Neuronal stem cell (in vitro differentiated cells): ENCODE results near the gene RANGRF.

Source experiments
- DNase-seq: peaks from one replicate; pipeline ENCODE4 v3.0.0-alpha.2; 2013; ENCODE audit warnings: low spot score
- H2AFZ ChIP-seq: one replicate; pipeline ENCODE4 v1.6.1; 2013; ENCODE audit warnings: mild to moderate bottlenecking, low read length, inconsistent platforms
- H2AK5ac ChIP-seq: 2 replicates; pipeline ENCODE4 v1.6.1; 2013; ENCODE audit warnings: low read depth, mild to moderate bottlenecking, inconsistent platforms, low read length, moderate library complexity, mixed read lengths
- H2BK120ac ChIP-seq: 2 replicates; pipeline ENCODE4 v1.6.1; 2013; ENCODE audit warnings: low read depth, mild to moderate bottlenecking, inconsistent platforms, low read length, moderate library complexity, mixed read lengths
- H2BK12ac ChIP-seq: one replicate; pipeline ENCODE4 v1.6.1; 2013; ENCODE audit warnings: low read length, inconsistent platforms
- H2BK15ac ChIP-seq: 2 replicates; pipeline ENCODE4 v1.6.1; 2013; ENCODE audit warnings: mild to moderate bottlenecking, low read length, inconsistent platforms, mixed read lengths
- H2BK5ac ChIP-seq: one replicate; pipeline ENCODE4 v1.6.1; 2013; ENCODE audit warnings: inconsistent platforms, mild to moderate bottlenecking, low read length, moderate library complexity
- H3K14ac ChIP-seq: one replicate; pipeline ENCODE4 v1.6.1; 2013; ENCODE audit warnings: low read length, inconsistent platforms
- H3K18ac ChIP-seq: 2 replicates; pipeline ENCODE4 v1.6.1; 2013; ENCODE audit warnings: low read length, inconsistent platforms
- H3K23ac ChIP-seq: 2 replicates; pipeline ENCODE4 v1.6.1; 2013; ENCODE audit warnings: low read depth, mild to moderate bottlenecking, mixed read lengths, low read length, inconsistent platforms; ENCODE audit not compliant: poor library complexity
- H3K27ac ChIP-seq: replicated peaks from 3 replicates; pipeline ENCODE4 v1.5.1; 2013; ENCODE audit warnings: low read length, inconsistent platforms
- H3K27me3 ChIP-seq, 3 experiments: 2 replicates each; pipeline ENCODE4 v1.6.1; 2013; ENCODE audit warnings: low read length in 3 of 3, mild to moderate bottlenecking in 2 of 3, inconsistent platforms in 1 of 3, low read depth in 1 of 3, mixed read lengths in 1 of 3, moderate library complexity in 1 of 3; ENCODE audit not compliant: control insufficient read depth in 3 of 3, insufficient read depth in 3 of 3
- H3K36me3 ChIP-seq, 2 donors: replicated peaks in 1 of 2; 2 replicates each; pipeline ENCODE4 v1.6.1; 2013; ENCODE audit warnings: low read length in 2 of 2; ENCODE audit not compliant: control insufficient read depth in 2 of 2, insufficient read depth in 2 of 2
- H3K4ac ChIP-seq: 2 replicates; pipeline ENCODE4 v1.6.1; 2013; ENCODE audit warnings: inconsistent platforms, mild to moderate bottlenecking, low read length, moderate library complexity
- H3K4me1 ChIP-seq, 2 donors: 1 replicate in 1 of 2; 2 replicates in 1 of 2; pipeline ENCODE4 v1.6.1; 2013; ENCODE audit warnings: low read length in 2 of 2, low read depth in 1 of 2; ENCODE audit not compliant: control insufficient read depth in 2 of 2, insufficient read depth in 1 of 2
- H3K4me2 ChIP-seq: one replicate; pipeline ENCODE4 v1.6.1; 2013; ENCODE audit warnings: mild to moderate bottlenecking, low read length, inconsistent platforms; ENCODE audit not compliant: insufficient read depth, poor library complexity, severe bottlenecking
- H3K4me3 ChIP-seq, 2 donors: 2 replicates each; pipeline ENCODE4 v1.5.1; 2013; ENCODE audit warnings: low read length in 2 of 2, mild to moderate bottlenecking in 2 of 2, inconsistent platforms in 1 of 2, moderate library complexity in 1 of 2
- H3K79me1 ChIP-seq: one replicate; pipeline ENCODE4 v1.6.1; 2013; ENCODE audit warnings: low read depth, mild to moderate bottlenecking, inconsistent platforms, low read length, moderate library complexity
- H3K9ac ChIP-seq: one replicate; pipeline ENCODE4 v1.6.1; 2013; ENCODE audit warnings: mild to moderate bottlenecking, low read depth, low read length, inconsistent platforms; ENCODE audit not compliant: poor library complexity
- H3K9me3 ChIP-seq, 2 donors: replicated peaks in 1 of 2; 2 replicates each; pipeline versions ENCODE3 to v1.6.1; 2013; ENCODE audit warnings: low read length in 2 of 2, mild to moderate bottlenecking in 2 of 2, inconsistent platforms in 1 of 2, low read depth in 1 of 2, mixed read lengths in 1 of 2, moderate library complexity in 1 of 2; ENCODE audit not compliant: control insufficient read depth in 2 of 2, insufficient read depth in 1 of 2
- H4K8ac ChIP-seq: one replicate; pipeline ENCODE4 v1.6.1; 2013; ENCODE audit warnings: low read depth, mild to moderate bottlenecking, inconsistent platforms, low read length, moderate library complexity
- H4K91ac ChIP-seq: one replicate; pipeline ENCODE4 v1.6.1; 2013; ENCODE audit warnings: low read length, low read depth, mild to moderate bottlenecking, inconsistent platforms; ENCODE audit not compliant: poor library complexity
- WGBS, 2 donors: extraction: QIAGEN DNeasy Blood & Tissue Kit; methylation state at CpG; one replicate each; pipeline ENCODE4 v1.1.7; 2013; ENCODE audit warnings: missing lambda C conversion rate in 2 of 2, mixed read lengths in 1 of 2; ENCODE audit not compliant: insufficient read length in 2 of 2, insufficient replicate concordance in 1 of 2; ENCODE audit errors: extremely low coverage in 2 of 2; 5-methylcytosine and 5-hydroxymethylcytosine counted together

The RANGRF gene

DNA sequence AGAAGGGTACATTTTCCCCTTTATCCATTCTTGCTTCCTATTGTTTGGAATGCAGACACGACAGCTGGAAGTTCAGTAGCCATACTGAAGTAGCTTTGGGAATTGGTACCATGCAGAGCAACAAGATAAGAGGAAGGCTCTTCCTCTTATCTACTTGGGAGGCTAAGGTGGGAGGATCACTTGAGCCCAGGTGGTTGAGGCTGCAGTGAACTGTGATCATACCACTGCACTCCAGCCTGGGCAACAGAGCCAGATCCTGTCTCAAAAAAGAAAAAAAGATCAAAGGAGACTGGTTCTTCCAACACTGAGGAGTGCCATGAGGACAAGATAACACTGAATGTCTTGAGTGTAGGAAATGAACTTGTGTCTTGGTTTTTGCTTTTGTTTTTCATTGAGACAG, 16.0 kb upstream of the RANGRF start:
- Histone ChIP-seq H3K4me1 (no peaks in the 10 kb centered on the region), H3K79me1 (peaks cover 2% of the 10 kb centered on the region), H2BK15ac (no peak overlapping the region), H2BK12ac (no peak overlapping the region), H3K4me2 (no peak overlapping the region), H2BK5ac (no peak overlapping the region), H3K14ac (no peak overlapping the region), H4K91ac (no peak overlapping the region), H3K27ac (no peak overlapping the region), H2AFZ (no peak overlapping the region), H3K18ac (no peak overlapping the region), H3K27me3 (no peaks in the 10 kb centered on the region), H2AK5ac (no peak overlapping the region), H3K9me3 (peaks cover 0 to 1% of the 10 kb centered on the region in 2 donors), H3K4me3 (no peak overlapping the region), H3K4ac (no peak overlapping the region), H3K36me3 (peaks cover 31 to 55% of the 10 kb centered on the region in 2 donors), H2BK120ac (no peak overlapping the region), H4K8ac (no peak overlapping the region), H3K9ac (no peak overlapping the region), H3K23ac (no peak overlapping the region)
- no peak for DNase-seq
- no CpG with 5 or more reads among the region's 1 CpG for WGBS, 2 donors

DNA sequence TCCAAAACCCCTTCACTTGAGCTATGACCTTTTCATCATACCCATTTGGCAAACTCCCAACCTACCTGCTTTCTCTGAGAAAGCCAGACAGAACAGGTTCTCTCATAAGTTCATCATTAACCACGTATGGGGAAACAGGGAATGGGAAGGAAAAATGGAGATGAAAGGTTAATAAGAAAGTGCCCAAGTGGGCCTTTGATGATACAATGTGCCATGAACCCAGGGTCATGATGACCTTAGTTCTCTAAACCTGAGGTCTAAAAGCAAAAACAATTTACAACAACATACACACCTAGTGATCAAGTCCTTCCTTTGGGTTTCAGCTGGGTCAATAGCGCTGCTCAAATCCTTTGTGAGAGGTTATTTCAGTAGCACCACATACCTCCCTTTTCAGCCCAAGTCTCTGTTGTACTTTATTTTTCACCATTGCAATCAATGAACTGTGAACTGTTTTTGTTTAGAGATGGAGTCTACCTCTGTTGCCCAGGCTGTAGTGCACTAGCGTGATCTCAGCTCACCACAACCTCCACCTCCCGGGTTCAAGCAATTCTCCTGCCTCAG, 14.5 kb upstream of the RANGRF start:
- Histone ChIP-seq H4K8ac (no peak overlapping the region), H2BK120ac (no peak overlapping the region), H3K18ac (no peak overlapping the region), H2BK15ac (no peak overlapping the region), H3K14ac (no peak overlapping the region), H3K27me3 (no peaks in the 10 kb centered on the region), H3K27ac (no peak overlapping the region), H2AK5ac (no peak overlapping the region), H2AFZ (no peak overlapping the region), H3K9ac (no peak overlapping the region), H2BK12ac (no peak overlapping the region), H3K4me3 (no peak overlapping the region), H4K91ac (no peak overlapping the region), H3K4me1 (no peaks in the 10 kb centered on the region), H3K4me2 (no peak overlapping the region), H2BK5ac (no peak overlapping the region), H3K4ac (no peak overlapping the region), H3K23ac (no peak overlapping the region), H3K9me3 (no peaks in the 10 kb centered on the region), H3K79me1 (peaks cover 4% of the 10 kb centered on the region), H3K36me3 (peaks cover 22 to 45% of the 10 kb centered on the region in 2 donors)
- WGBS, 2 donors = no CpG with 5 or more reads among the region's 4 CpGs
- DNase-seq = no peak

DNA sequence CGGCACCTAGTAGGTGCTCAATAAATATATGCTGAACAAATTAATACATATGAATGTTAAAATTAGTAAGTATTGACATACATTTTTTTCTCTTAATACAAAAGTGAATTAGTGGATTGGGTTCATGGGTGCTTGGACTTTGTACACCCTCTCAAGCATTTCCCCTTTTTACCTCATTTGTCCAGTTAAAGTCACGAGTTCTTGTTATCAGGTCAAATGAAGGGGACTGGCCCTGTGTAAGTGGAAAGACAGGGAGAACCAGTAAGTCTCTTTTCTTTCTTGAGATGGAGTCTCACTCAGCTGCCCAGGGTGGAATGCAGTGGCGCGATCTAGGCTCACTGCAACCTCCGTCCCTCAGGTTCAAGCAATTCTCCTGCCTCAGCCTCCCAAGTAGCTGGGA, 13.7 kb upstream of the RANGRF start:
- Histone ChIP-seq H3K4me1 (no peaks in the 10 kb centered on the region), H2AK5ac (no peak overlapping the region), H3K18ac (no peak overlapping the region), H4K8ac (no peak overlapping the region), H3K23ac (no peak overlapping the region), H2BK15ac (no peak overlapping the region), H2BK120ac (no peak overlapping the region), H3K4me3 (no peak overlapping the region), H3K36me3 (peaks cover 17 to 37% of the 10 kb centered on the region in 2 donors), H2BK5ac (no peak overlapping the region), H4K91ac (no peak overlapping the region), H3K4ac (no peak overlapping the region), H3K27ac (no peak overlapping the region), H3K9me3 (no peaks in the 10 kb centered on the region), H3K4me2 (no peak overlapping the region), H3K27me3 (no peaks in the 10 kb centered on the region), H3K9ac (no peak overlapping the region), H2AFZ (no peak overlapping the region), H3K79me1 (peaks cover 4% of the 10 kb centered on the region), H2BK12ac (no peak overlapping the region), H3K14ac (no peak overlapping the region)
- no peak for DNase-seq
- no CpG with 5 or more reads among the region's 5 CpGs for WGBS, 2 donors

DNA sequence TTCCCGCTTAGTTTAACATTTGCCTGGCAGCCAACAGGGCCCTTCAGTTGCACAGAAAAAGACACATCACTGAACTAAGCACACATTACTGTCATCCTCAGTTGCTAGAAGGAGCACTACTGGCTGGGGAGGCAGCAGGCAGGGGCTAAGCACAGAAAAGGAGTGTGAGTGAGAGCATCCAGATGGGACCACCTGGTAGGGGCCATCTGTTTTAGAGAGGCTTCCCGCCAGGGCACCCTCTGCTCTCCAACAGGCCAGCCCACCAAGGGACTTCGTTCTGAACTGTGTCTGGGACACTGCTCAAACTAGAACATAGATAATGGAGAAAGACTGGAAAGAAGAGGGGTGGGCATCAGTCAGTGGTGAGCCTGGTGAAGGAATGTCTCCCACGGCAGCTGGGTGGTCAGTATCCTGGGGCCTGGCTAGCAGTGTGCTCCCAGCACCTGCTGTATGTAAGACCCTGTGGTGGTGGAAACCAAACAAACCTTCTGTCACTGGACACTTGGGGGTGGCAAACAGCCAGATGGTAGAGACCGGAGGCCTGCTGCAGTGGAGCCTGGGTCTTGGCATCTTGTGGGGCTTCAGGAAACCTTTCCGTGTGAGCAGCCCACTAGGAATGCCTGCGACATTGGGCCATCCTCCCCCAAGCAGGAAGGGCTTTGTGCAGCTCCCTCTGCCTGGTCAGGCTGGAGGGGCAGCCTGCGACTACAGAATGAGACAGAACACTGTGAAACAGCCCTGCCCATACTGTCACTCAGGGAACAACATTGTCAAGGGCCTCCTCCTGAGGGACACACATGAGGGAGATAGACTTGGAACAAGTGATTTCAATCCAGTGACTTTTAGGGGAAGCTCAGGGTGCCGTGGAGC, 12.8 kb upstream of the RANGRF start:
- Histone ChIP-seq H4K8ac (no peak overlapping the region), H3K4me3 (no peak overlapping the region), H2BK120ac (no peak overlapping the region), H3K4ac (no peak overlapping the region), H4K91ac (no peak overlapping the region), H2BK12ac (no peak overlapping the region), H3K27me3 (no peaks in the 10 kb centered on the region), H2BK5ac (no peak overlapping the region), H3K4me2 (no peak overlapping the region), H3K23ac (no peak overlapping the region), H2AFZ (no peak overlapping the region), H3K14ac (no peak overlapping the region), H2BK15ac (no peak overlapping the region), H3K9ac (peak overlapping the region; percentile 37), H3K9me3 (no peaks in the 10 kb centered on the region), H3K27ac (no peak overlapping the region), H3K18ac (no peak overlapping the region), H3K36me3 (peaks cover 11 to 29% of the 10 kb centered on the region in 2 donors), H3K79me1 (peaks cover 4% of the 10 kb centered on the region), H2AK5ac (no peak overlapping the region), H3K4me1 (no peaks in the 10 kb centered on the region)
- DNase-seq = no peak
- no CpG with 5 or more reads among the region's 9 CpGs for WGBS, 2 donors
